ENCODE results near the gene P2RY11.

- no peak for TF ChIP-seq CTCF (IDR thresholded peaks at IDR 0.05)
- TF ChIP-seq POLR2A (IDR thresholded peaks at IDR 0.05): no peak
Measured at GRCh38 chr19:10069046-10069445, 42.4 kb upstream of the P2RY11 start.

All from body of pancreas (tissue), 4 donors.